HG03442 (cell line): ENCODE measurements around the gene KRT9.
A peak's percentile ranks its signal among the peaks of the same experiment; 100 is the strongest.
"Not testable (repeated sequence)": the region's sequence is repeated elsewhere in the genome, so short reads cannot be mapped to it uniquely, and the experiment has no call there.

Experiments used
- ATAC-seq: cut with Tn5 transposase; IDR thresholded peaks from one replicate; pipeline ENCODE4 v1.9.1; 2021; ENCODE audit warnings: mild to moderate bottlenecking, moderate library complexity; ENCODE audit not compliant: unreplicated experiment

The KRT9 gene

GRCh38 chr17:41580687-41581365, 9.0 kb upstream of the KRT9 start:
- no peak for ATAC-seq

- ATAC-seq: no peak
These were observed 8.4 kb upstream of the KRT9 start for GRCh38 chr17:41580244-41580575.

GRCh38 chr17:41579484-41580243, 7.8 kb upstream of the KRT9 start:
- ATAC-seq: peak; percentile 55

GRCh38 chr17:41578971-41579370, 7.1 kb upstream of the KRT9 start:
- ATAC-seq: no peak

- no peak for ATAC-seq
These were observed 6.7 kb upstream of the KRT9 start for GRCh38 chr17:41578538-41578937.

GRCh38 chr17:41576740-41577139, 4.9 kb upstream of the KRT9 start:
- not testable (repeated sequence) for ATAC-seq

GRCh38 chr17:41575336-41575735, 3.5 kb upstream of the KRT9 start:
- no peak for ATAC-seq

GRCh38 chr17:41567317-41567716, 4.5 kb downstream of the KRT9 start:
- ATAC-seq: no peak

- ATAC-seq: no peak
These were observed 6.5 kb downstream of the KRT9 start for GRCh38 chr17:41565338-41565737.

GRCh38 chr17:41563607-41564170, 8.2 kb downstream of the KRT9 start:
- ATAC-seq: no peak

- no peak for ATAC-seq
These were observed 10.3 kb downstream of the KRT9 start for GRCh38 chr17:41561554-41561953.

GRCh38 chr17:41559548-41559947, 12.3 kb downstream of the KRT9 start:
- ATAC-seq: no peak

GRCh38 chr17:41556931-41557330, 14.9 kb downstream of the KRT9 start:
- no peak for ATAC-seq

GRCh38 chr17:41556306-41556705, 15.6 kb downstream of the KRT9 start:
- ATAC-seq: no peak

GRCh38 chr17:41555105-41555887, 16.6 kb downstream of the KRT9 start:
- ATAC-seq: no peak

- ATAC-seq: no peak
These were observed 17.7 kb downstream of the KRT9 start for GRCh38 chr17:41553987-41554680.

GRCh38 chr17:41553176-41553575, 18.7 kb downstream of the KRT9 start:
- no peak for ATAC-seq

GRCh38 chr17:41552455-41552854, 19.4 kb downstream of the KRT9 start:
- no peak for ATAC-seq

- no peak for ATAC-seq
These were observed 20.5 kb downstream of the KRT9 start for GRCh38 chr17:41551365-41551764.

- no peak for ATAC-seq
These were observed 22.2 kb downstream of the KRT9 start for GRCh38 chr17:41549596-41550039.
